Spleen (tissue), 11 donors: ENCODE data around the gene RAPGEF3. TPM values are rescaled to one million over a fixed set of nuclear protein-coding genes. Genes with fewer than 3 reads are reported as not detected.

Source experiments
- DNase-seq: peaks from one replicate; pipeline ENCODE4 v3.0.0-alpha.2; 2020
- H3K27ac ChIP-seq, 8 donors: fragments of 200-600 bp; sonication (generic) in 7 of 8; 1 replicate in 4 of 8; 2 replicates in 4 of 8; pipeline versions ENCODE4 v1.5.0 to v1.8.0; 2016 to 2021; ENCODE audit warnings: inconsistent platforms in 4 of 8, mild to moderate bottlenecking in 4 of 8, moderate library complexity in 1 of 8
- H3K27me3 ChIP-seq, 7 donors: fragments of 200-600 bp; sonication (generic) in 6 of 7; replicated peaks in 1 of 7; 1 replicate in 4 of 7; 2 replicates in 3 of 7; pipeline versions ENCODE4 v1.5.0 to v1.8.0; 2016 to 2021; ENCODE audit warnings: inconsistent platforms in 3 of 7, mild to moderate bottlenecking in 1 of 7
- H3K36me3 ChIP-seq, 6 donors: fragments of 200-600 bp; sonication (generic) in 5 of 6; 1 replicate in 4 of 6; 2 replicates in 2 of 6; pipeline versions ENCODE4 v1.5.0 to v1.8.0; 2016 to 2021; ENCODE audit warnings: inconsistent platforms in 2 of 6
- H3K4me1 ChIP-seq, 6 donors: fragments of 200-600 bp; sonication (generic) in 5 of 6; 1 replicate in 3 of 6; 2 replicates in 3 of 6; pipeline versions ENCODE4 v1.5.0 to v1.8.0; 2016 to 2021; ENCODE audit warnings: inconsistent platforms in 3 of 6
- H3K4me3 ChIP-seq, 8 donors: fragments of 200-600 bp; sonication (generic) in 7 of 8; 1 replicate in 4 of 8; 2 replicates in 4 of 8; pipeline versions ENCODE4 v1.5.0 to v1.8.0; 2016 to 2021; ENCODE audit warnings: inconsistent platforms in 4 of 8, mild to moderate bottlenecking in 4 of 8, moderate library complexity in 2 of 8
- H3K9me3 ChIP-seq, 8 donors: fragments of 200-600 bp; sonication (generic) in 7 of 8; 1 replicate in 4 of 8; 2 replicates in 4 of 8; pipeline versions ENCODE4 v1.5.0 to v1.8.0; 2016 to 2021; ENCODE audit warnings: inconsistent platforms in 4 of 8
- POLR2A ChIP-seq, 3 donors: fragments of 450-650 bp; IDR thresholded peaks; one replicate each; pipeline ENCODE4 v1.5.1; 2017; ENCODE audit warnings: antibody characterized with exemption in 3 of 3, mild to moderate bottlenecking in 1 of 3
- POLR2AphosphoS5 ChIP-seq, 3 donors: sonication (generic); formaldehyde crosslinking; IDR thresholded peaks; one replicate each; pipeline ENCODE4 v1.5.1; 2017; ENCODE audit warnings: antibody characterized with exemption in 3 of 3
- WGBS, 5 donors: extraction: QIAGEN DNeasy Blood & Tissue Kit in 3 of 5; methylation state at CpG; one replicate each; pipeline versions ENCODE4 v1.1.5 to v1.1.7; 2013 to 2018; 5-methylcytosine and 5-hydroxymethylcytosine counted together
- intact Hi-C: fragments of 100-400 bp; cut with DNase I; formaldehyde crosslinking; loops from one replicate; pipeline ENCODE4 v1.15.0; 2023; ENCODE audit warnings: low total_unique reads
- polyA plus RNA-seq, 3 donors: library from polyadenylated mRNA; stranded (reverse); fragments of 200-250 nt; gene quantifications; one replicate each; pipeline ENCODE4 v1.2.1, GENCODE V29; 2013
- total RNA-seq, 7 donors: library from RNA; depleted of rRNA in 3 of 7; stranded (reverse); fragments of >200 nt in 3 of 7; fragmentation: NEBNext Ultra II Directional in 4 of 7; extraction: Animal tissue kit (Norgen Biotek cat#: 25700) in 4 of 7; gene quantifications; one replicate each; pipeline versions ENCODE4 v1.1.0 to v1.2.1, GENCODE V29; 2016 to 2021
- TF ChIP-seq, protein P1 (sequence below), 11 experiments: fragments of 200-600 bp in 7 of 11; fragments of 450-650 bp in 4 of 11; sonication (generic) in 4 of 11; IDR thresholded peaks in 8 of 11; conservative IDR thresholded peaks in 3 of 11; 1 replicate in 7 of 11; 2 replicates in 4 of 11; pipeline versions ENCODE4 v1.4.0 to v1.8.0; 2016 to 2021; ENCODE audit warnings: antibody characterized with exemption in 11 of 11, inconsistent platforms in 4 of 11, mild to moderate bottlenecking in 1 of 11
- donor health status: healthy with polysubstance abuse.
- donor health status: DM: no; HTN: no; CAD: no; lungs with moderate emphysema.
- donor health status: DM: no; HTN: no; CAD: no.
- donor health status: Bipolar disorder and iron deficiency.
- donor health status: healthy.
- donor health status: DM: no; HTN: no; CAD: no.
- donor health status: DM: yes; HTN: yes; CAD: no.

The RAPGEF3 gene
- total and polyA plus RNA-seq, 10 donors = 21.4 to 116 (median 58.7) TPM

- Histone ChIP-seq H3K9me3 (no peaks in the 10 kb centered on the region), H3K4me1 (peaks cover 0 to 24% (median 4%) of the 10 kb centered on the region in 6 donors), H3K27me3 (no peaks in the 10 kb centered on the region), H3K27ac (no peak within 1 kb of the TSS), H3K4me3 (no peak within 1 kb of the TSS), H3K36me3 (peaks cover 0 to 34% (median 9%) of the 10 kb centered on the region in 6 donors)
- intact Hi-C loops = no loop called here
- DNase-seq = no peak
- 73 to 94% (median 91%) methylated on average over 6 to 8 of the region's 8 CpGs for WGBS, 5 donors
- TF ChIP-seq POLR2AphosphoS5 (IDR thresholded peaks at IDR 0.05) (no peak), POLR2A (IDR thresholded peaks at IDR 0.05) (no peak)
- TF ChIP-seq, protein P1, sequence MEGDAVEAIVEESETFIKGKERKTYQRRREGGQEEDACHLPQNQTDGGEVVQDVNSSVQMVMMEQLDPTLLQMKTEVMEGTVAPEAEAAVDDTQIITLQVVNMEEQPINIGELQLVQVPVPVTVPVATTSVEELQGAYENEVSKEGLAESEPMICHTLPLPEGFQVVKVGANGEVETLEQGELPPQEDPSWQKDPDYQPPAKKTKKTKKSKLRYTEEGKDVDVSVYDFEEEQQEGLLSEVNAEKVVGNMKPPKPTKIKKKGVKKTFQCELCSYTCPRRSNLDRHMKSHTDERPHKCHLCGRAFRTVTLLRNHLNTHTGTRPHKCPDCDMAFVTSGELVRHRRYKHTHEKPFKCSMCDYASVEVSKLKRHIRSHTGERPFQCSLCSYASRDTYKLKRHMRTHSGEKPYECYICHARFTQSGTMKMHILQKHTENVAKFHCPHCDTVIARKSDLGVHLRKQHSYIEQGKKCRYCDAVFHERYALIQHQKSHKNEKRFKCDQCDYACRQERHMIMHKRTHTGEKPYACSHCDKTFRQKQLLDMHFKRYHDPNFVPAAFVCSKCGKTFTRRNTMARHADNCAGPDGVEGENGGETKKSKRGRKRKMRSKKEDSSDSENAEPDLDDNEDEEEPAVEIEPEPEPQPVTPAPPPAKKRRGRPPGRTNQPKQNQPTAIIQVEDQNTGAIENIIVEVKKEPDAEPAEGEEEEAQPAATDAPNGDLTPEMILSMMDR (IDR thresholded peaks at IDR 0.05 in 8 of 11, conservative IDR thresholded peaks at IDR 0.05 in 3 of 11) = no peak
Observed at GRCh38 chr12:47725091-47725772, 33.4 kb downstream of the RAPGEF3 start, which contains the start of gene ENDOU. Gene ENDOU, minus strand, starts transcription at chr12:47725490. Its CDS starts 77 bp downstream, at chr12:47725413.

DNA sequence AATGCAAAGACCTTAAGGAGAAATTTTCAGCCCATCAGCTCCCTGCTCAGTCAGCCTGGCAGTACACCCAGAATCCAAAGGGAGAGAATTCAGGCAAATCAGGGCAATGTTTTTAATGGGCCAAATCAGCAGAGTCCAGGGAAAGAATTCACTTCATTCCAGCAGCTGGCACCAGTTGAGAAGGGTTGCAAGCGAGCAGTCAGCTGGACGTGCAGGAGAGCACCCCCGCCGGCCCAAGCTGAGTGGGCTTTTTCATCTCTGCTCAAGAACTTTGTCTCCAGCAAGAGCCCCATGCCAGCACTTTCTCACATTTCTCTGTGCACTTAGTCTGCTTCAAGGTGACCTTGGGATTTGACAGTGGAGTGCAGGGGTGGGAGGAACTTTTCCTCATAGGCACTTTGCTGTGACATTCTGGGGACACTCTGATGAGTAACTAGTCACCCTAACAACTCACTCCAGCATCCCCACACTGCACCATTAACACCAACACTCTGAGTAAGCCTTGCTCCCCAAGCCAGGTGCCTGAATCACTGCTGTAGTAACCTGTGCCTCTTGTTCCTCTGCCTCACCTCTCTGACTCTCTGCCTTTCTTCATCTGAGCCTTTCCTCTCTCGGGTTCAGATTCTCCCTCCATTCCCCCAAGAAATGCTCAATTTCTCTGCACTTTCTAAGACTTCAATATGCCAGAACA lies 35.6 kb downstream of the RAPGEF3 start:
- WGBS, 5 donors = 90 to 94% (median 90%) methylated on average over 5 of the region's 5 CpGs
- intact Hi-C loops = no loop called here
- Histone ChIP-seq H3K27ac (no peak overlapping the region), H3K36me3 (peaks cover 0 to 42% (median 9%) of the 10 kb centered on the region in 6 donors), H3K9me3 (no peaks in the 10 kb centered on the region), H3K4me3 (no peak overlapping the region), H3K4me1 (peaks cover 1 to 30% (median 7%) of the 10 kb centered on the region in 6 donors), H3K27me3 (no peaks in the 10 kb centered on the region)
- TF ChIP-seq, protein P1 (IDR thresholded peaks at IDR 0.05 in 8 of 11, conservative IDR thresholded peaks at IDR 0.05 in 3 of 11) = no peak
- TF ChIP-seq POLR2AphosphoS5 (IDR thresholded peaks at IDR 0.05) (no peak), POLR2A (IDR thresholded peaks at IDR 0.05) (no peak)
- no peak for DNase-seq

DNA sequence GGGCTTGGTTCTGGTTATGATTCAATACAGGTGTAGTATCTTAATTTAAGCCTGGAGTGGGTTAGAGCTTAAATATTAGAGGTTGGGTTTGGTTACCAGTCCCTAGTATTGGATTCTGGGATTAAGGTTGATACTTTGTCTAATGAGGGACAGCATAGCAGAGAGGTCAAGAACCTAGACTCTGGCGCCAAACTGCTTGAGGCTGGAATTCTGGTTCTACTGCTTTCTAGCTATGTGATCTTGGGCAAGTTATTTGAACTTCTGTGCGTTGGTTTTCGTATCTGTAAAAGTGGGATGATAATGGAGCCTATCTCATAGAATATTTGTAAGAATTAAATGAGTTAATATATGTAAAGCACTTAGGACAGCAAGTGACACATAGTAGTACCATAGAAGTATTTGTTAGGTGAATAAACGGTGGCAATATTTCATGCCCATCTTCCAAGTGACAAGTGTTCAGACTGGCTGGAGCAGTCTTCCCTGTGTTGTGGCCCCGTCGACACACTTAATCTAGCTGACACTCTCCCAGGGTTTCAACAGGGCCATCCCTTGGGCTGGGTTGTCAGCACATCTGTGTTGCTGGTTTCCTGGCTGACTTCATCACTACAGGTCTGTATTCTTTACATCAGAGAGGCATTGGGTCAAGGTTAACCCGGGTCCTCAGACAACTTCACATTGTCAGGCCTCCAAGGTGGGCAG lies 36.4 kb downstream of the RAPGEF3 start:
- peaks cover 9 to 38% (median 15%) of the 10 kb centered on the region in 6 donors for H3K4me1 ChIP-seq
- H3K4me3 ChIP-seq = no peak overlapping the region

More for the DNA sequence above, 36.4 kb downstream of the RAPGEF3 start:
- no peak overlapping the region for H3K27ac ChIP-seq
- WGBS, 5 donors = 78 to 92% (median 86%) methylated on average over 6 to 7 of the region's 7 CpGs
- peaks cover 0 to 42% (median 9%) of the 10 kb centered on the region in 6 donors for H3K36me3 ChIP-seq
- intact Hi-C loops = no loop called here
- TF ChIP-seq POLR2A (IDR thresholded peaks at IDR 0.05) = no peak
- TF ChIP-seq, protein P1 (IDR thresholded peaks at IDR 0.05 in 8 of 11, conservative IDR thresholded peaks at IDR 0.05 in 3 of 11) = no peak
- TF ChIP-seq POLR2AphosphoS5 (IDR thresholded peaks at IDR 0.05) = no peak
- no peaks in the 10 kb centered on the region for H3K27me3 ChIP-seq
- H3K9me3 ChIP-seq = no peaks in the 10 kb centered on the region
- no peak for DNase-seq
